WTC11 (cell line): ENCODE measurements around the gene TAF8. TPM values are rescaled to one million over a fixed set of nuclear protein-coding genes. Genes with fewer than 3 reads are reported as not detected.
"Not testable (repeated sequence)": the region's sequence is repeated elsewhere in the genome, so short reads cannot be mapped to it uniquely, and the experiment has no call there.

Experiments
- ATAC-seq: fragments of 200-7000 bp; cut with Tn5 transposase; 2 replicates; pipeline ENCODE4 v1.10.0; 2021; ENCODE audit warnings: mild to moderate bottlenecking, moderate library complexity
- CTCF ChIA-PET: fragments of 300-600 bp; sonication (Branson Sonifier 250); formaldehyde crosslinking; loops from one replicate; lab custom pipeline; 2021; ENCODE audit warnings: antibody characterized with exemption; lab: Charles Lee
- POLR2A ChIA-PET: fragments of 350-600 bp; sonication (Branson Sonifier 250); formaldehyde crosslinking; loops from one replicate; lab custom pipeline; 2021; ENCODE audit warnings: antibody characterized with exemption; lab: Charles Lee
- DNase-seq: peaks from one replicate; pipeline ENCODE4 v3.0.0; 2021; ENCODE audit warnings: low spot score
- H3K27ac Mint-ChIP-seq: 2 replicates; pipeline ENCODE4 v1.8.0; 2021; ENCODE audit warnings: mixed read lengths
- H3K27me3 Mint-ChIP-seq: 2 replicates; pipeline ENCODE4 v1.8.0; 2021; ENCODE audit warnings: low read depth, mild to moderate bottlenecking, moderate library complexity, mixed read lengths
- H3K36me3 Mint-ChIP-seq: 2 replicates; pipeline ENCODE4 v1.8.0; 2021; ENCODE audit warnings: mixed read lengths
- H3K4me1 Mint-ChIP-seq: 2 replicates; pipeline ENCODE4 v1.8.0; 2022; ENCODE audit warnings: mixed read lengths
- H3K4me3 Mint-ChIP-seq: 2 replicates; pipeline ENCODE4 v1.8.0; 2021; ENCODE audit warnings: mild to moderate bottlenecking, moderate library complexity, mixed read lengths
- H3K9me3 Mint-ChIP-seq: 2 replicates; pipeline ENCODE4 v1.8.0; 2021; ENCODE audit warnings: mixed read lengths
- ARID4B ChIP-seq: sonication (generic); formaldehyde crosslinking; IDR thresholded peaks from 2 replicates; pipeline ENCODE4 v1.8.0; 2023; ENCODE audit warnings: missing genetic modification reagents, mild to moderate bottlenecking, borderline replicate concordance
- ELF4 ChIP-seq: sonication (generic); formaldehyde crosslinking; IDR thresholded peaks from 2 replicates; pipeline ENCODE4 v1.8.1; 2022; ENCODE audit warnings: low read depth, mild to moderate bottlenecking, moderate library complexity, missing genetic modification reagents
- HMGA2 ChIP-seq: fragments of 250-450 bp; sonication (Bioruptor Pico); IDR thresholded peaks from 2 replicates; pipeline ENCODE4 v1.4.0; 2021; ENCODE audit warnings: mild to moderate bottlenecking, moderate library complexity
- MAX ChIP-seq: sonication (generic); formaldehyde crosslinking; IDR thresholded peaks from 2 replicates; pipeline ENCODE4 v1.8.0; 2022; ENCODE audit warnings: mild to moderate bottlenecking, missing genetic modification reagents
- MXD4 ChIP-seq: fragments of 250-450 bp; sonication (Bioruptor Pico); IDR thresholded peaks from 2 replicates; pipeline ENCODE4 v1.8.0; 2021; ENCODE audit warnings: mild to moderate bottlenecking, moderate library complexity, borderline replicate concordance
- NFE2L1 ChIP-seq: sonication (generic); formaldehyde crosslinking; IDR thresholded peaks from 2 replicates; pipeline ENCODE4 v1.8.1; 2023; ENCODE audit warnings: missing genetic modification reagents
- RORB ChIP-seq: fragments of 250-450 bp; sonication (Bioruptor Pico); IDR thresholded peaks from 2 replicates; pipeline ENCODE4 v1.9.0; 2021; ENCODE audit warnings: mild to moderate bottlenecking
- SMAD4 ChIP-seq: sonication (generic); formaldehyde crosslinking; IDR thresholded peaks from 2 replicates; pipeline ENCODE4 v1.8.0; 2022; ENCODE audit warnings: mild to moderate bottlenecking, missing genetic modification reagents
- SOX15 ChIP-seq: fragments of 250-450 bp; sonication (Bioruptor Pico); IDR thresholded peaks from 2 replicates; pipeline ENCODE4 v1.9.0; 2021; ENCODE audit warnings: mild to moderate bottlenecking
- TCF7 ChIP-seq: sonication (generic); formaldehyde crosslinking; IDR thresholded peaks from 2 replicates; pipeline ENCODE4 v1.8.0; 2022; ENCODE audit warnings: mild to moderate bottlenecking, low read depth, missing genetic modification reagents, moderate library complexity
- TEAD1 ChIP-seq: sonication (generic); formaldehyde crosslinking; IDR thresholded peaks from 2 replicates; pipeline ENCODE4 v1.8.0; 2022; ENCODE audit warnings: mild to moderate bottlenecking, missing genetic modification reagents
- USF2 ChIP-seq: sonication (generic); formaldehyde crosslinking; IDR thresholded peaks from 2 replicates; pipeline ENCODE4 v1.8.1; 2023; ENCODE audit warnings: mild to moderate bottlenecking, missing genetic modification reagents, moderate library complexity
- ZBTB21 ChIP-seq: sonication (generic); formaldehyde crosslinking; IDR thresholded peaks from 2 replicates; pipeline ENCODE4 v1.8.1; 2023; ENCODE audit warnings: mild to moderate bottlenecking, missing genetic modification reagents, borderline replicate concordance
- ZNF121 ChIP-seq: sonication (generic); formaldehyde crosslinking; IDR thresholded peaks from 2 replicates; pipeline ENCODE4 v1.8.0; 2023; ENCODE audit warnings: missing genetic modification reagents
- ZNF138 ChIP-seq: sonication (generic); formaldehyde crosslinking; conservative IDR thresholded peaks from 2 replicates; pipeline ENCODE4 v1.8.1; 2022; ENCODE audit warnings: mild to moderate bottlenecking, moderate library complexity, missing genetic modification reagents
- ZNF219 ChIP-seq: sonication (generic); formaldehyde crosslinking; IDR thresholded peaks from 2 replicates; pipeline ENCODE4 v1.8.0; 2023; ENCODE audit warnings: missing genetic modification reagents, mild to moderate bottlenecking, borderline replicate concordance
- ZNF232 ChIP-seq: sonication (generic); formaldehyde crosslinking; IDR thresholded peaks from 2 replicates; pipeline ENCODE4 v1.8.0; 2022; ENCODE audit warnings: mild to moderate bottlenecking, missing genetic modification reagents
- ZNF532 ChIP-seq: fragments of 250-450 bp; sonication (Bioruptor Pico); IDR thresholded peaks from 2 replicates; pipeline ENCODE4 v1.9.0; 2021; ENCODE audit warnings: mild to moderate bottlenecking, borderline replicate concordance
- total RNA-seq: library from RNA; stranded (reverse); gene quantifications from 3 replicates; pipeline ENCODE4 v1.2.3, GENCODE V29; 2021
- TF ChIP-seq, protein P1 (sequence below): sonication (generic); formaldehyde crosslinking; IDR thresholded peaks from 2 replicates; pipeline ENCODE4 v1.8.1; 2022; ENCODE audit warnings: low read depth, missing genetic modification reagents, borderline replicate concordance
- TF ChIP-seq, protein P2 (sequence below): sonication (generic); formaldehyde crosslinking; IDR thresholded peaks from 2 replicates; pipeline ENCODE4 v1.8.1; 2022; ENCODE audit warnings: missing genetic modification reagents, borderline replicate concordance

Gene TAF8
- total RNA-seq, 1 experiment from 2014 or later: 31.0 TPM

GRCh38 chr6:42032366-42032765 lies 18.0 kb upstream of the TAF8 start (continued):
- TF ChIP-seq, protein P1, sequence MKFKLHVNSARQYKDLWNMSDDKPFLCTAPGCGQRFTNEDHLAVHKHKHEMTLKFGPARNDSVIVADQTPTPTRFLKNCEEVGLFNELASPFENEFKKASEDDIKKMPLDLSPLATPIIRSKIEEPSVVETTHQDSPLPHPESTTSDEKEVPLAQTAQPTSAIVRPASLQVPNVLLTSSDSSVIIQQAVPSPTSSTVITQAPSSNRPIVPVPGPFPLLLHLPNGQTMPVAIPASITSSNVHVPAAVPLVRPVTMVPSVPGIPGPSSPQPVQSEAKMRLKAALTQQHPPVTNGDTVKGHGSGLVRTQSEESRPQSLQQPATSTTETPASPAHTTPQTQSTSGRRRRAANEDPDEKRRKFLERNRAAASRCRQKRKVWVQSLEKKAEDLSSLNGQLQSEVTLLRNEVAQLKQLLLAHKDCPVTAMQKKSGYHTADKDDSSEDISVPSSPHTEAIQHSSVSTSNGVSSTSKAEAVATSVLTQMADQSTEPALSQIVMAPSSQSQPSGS (CRISPR knock-in tag): no peak
- TF ChIP-seq ARID4B (CRISPR knock-in tag) (no peak), MXD4 (CRISPR knock-in tag) (no peak), ZNF219 (CRISPR knock-in tag) (no peak), ZNF121 (CRISPR knock-in tag) (no peak), ZBTB21 (no peak), ELF4 (CRISPR knock-in tag) (no peak)

DNA sequence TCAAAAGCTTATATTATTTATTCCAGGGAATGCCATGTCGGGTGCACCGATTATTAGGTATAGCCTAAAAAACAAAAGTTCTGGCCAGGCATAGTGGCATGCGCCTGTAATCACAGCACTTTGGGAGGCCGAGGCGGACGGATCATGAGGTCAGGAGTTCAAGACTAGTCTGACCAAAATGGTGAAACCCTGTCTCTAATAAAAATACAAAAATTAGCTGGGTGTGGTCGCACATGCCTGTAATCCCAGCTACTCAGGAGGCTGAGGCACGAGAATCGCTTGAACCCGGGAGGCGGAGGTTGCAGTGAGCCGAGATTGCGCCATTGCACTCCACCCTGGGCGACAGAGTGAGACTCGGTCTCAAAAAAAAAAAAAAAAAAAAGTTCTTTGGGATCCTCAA lies 12.7 kb upstream of the TAF8 start:
- POLR2A ChIA-PET, H3K9me3 Mint-ChIP-seq, H3K4me3 Mint-ChIP-seq, H3K36me3 Mint-ChIP-seq, DNase-seq, H3K27ac Mint-ChIP-seq, ATAC-seq: not testable (repeated sequence)
- Mint-ChIP-seq H3K4me1 (peaks cover 11% of the 10 kb centered on the region), H3K27me3 (peaks cover 21% of the 10 kb centered on the region)
- CTCF ChIA-PET: interaction anchor here (4.6 kb wide), 1 partner anchor 251 kb away, joined by 26 read pairs; the partner anchor contains the start of gene TOMM6

GRCh38 chr6:42038163-42038562 lies 12.2 kb upstream of the TAF8 start:
- Mint-ChIP-seq H3K27me3 (peaks cover 26% of the 10 kb centered on the region), H3K36me3 (no peaks in the 10 kb centered on the region), H3K4me3 (no peak overlapping the region), H3K27ac (no peak overlapping the region), H3K9me3 (no peaks in the 10 kb centered on the region), H3K4me1 (peaks cover 11% of the 10 kb centered on the region)
- CTCF ChIA-PET: interaction anchor here (4.6 kb wide), 1 partner anchor 252 kb away, joined by 26 read pairs; the partner anchor contains the start of gene TOMM6
- ATAC-seq (no peak), DNase-seq (no peak)
- POLR2A ChIA-PET: no interaction called here
- TF ChIP-seq RORB (CRISPR knock-in tag): no peak
- no peak for TF ChIP-seq SOX15 (CRISPR knock-in tag)
- no peak for TF ChIP-seq ZNF138 (CRISPR knock-in tag)
- no peak for TF ChIP-seq ZNF232 (CRISPR knock-in tag)
- TF ChIP-seq HMGA2 (CRISPR knock-in tag): no peak
- TF ChIP-seq SMAD4 (CRISPR knock-in tag): no peak
- no peak for TF ChIP-seq TEAD1
- TF ChIP-seq, protein P2, sequence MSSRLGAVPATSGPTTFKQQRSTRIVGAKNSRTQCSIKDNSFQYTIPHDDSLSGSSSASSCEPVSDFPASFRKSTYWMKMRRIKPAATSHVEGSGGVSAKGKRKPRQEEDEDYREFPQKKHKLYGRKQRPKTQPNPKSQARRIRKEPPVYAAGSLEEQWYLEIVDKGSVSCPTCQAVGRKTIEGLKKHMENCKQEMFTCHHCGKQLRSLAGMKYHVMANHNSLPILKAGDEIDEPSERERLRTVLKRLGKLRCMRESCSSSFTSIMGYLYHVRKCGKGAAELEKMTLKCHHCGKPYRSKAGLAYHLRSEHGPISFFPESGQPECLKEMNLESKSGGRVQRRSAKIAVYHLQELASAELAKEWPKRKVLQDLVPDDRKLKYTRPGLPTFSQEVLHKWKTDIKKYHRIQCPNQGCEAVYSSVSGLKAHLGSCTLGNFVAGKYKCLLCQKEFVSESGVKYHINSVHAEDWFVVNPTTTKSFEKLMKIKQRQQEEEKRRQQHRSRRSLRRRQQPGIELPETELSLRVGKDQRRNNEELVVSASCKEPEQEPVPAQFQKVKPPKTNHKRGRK (CRISPR knock-in tag): no peak
- TF ChIP-seq ZNF532 (CRISPR knock-in tag): no peak
- no peak for TF ChIP-seq USF2
- no peak for TF ChIP-seq ZBTB21
- no peak for TF ChIP-seq NFE2L1 (CRISPR knock-in tag)
- no peak for TF ChIP-seq TCF7 (CRISPR knock-in tag)
- TF ChIP-seq MAX (CRISPR knock-in tag): no peak
